ENCODE measurements around the gene TSR3. TPM values are rescaled to one million over a fixed set of nuclear protein-coding genes. Genes with fewer than 3 reads are reported as not detected.

TSR3 gene
- total and polyA plus RNA-seq, 2 of the 13 experiments (the other 11 are each of a cell fraction or from before 2014, with no cell fraction given), result 24.2 to 51.0 TPM

DNA sequence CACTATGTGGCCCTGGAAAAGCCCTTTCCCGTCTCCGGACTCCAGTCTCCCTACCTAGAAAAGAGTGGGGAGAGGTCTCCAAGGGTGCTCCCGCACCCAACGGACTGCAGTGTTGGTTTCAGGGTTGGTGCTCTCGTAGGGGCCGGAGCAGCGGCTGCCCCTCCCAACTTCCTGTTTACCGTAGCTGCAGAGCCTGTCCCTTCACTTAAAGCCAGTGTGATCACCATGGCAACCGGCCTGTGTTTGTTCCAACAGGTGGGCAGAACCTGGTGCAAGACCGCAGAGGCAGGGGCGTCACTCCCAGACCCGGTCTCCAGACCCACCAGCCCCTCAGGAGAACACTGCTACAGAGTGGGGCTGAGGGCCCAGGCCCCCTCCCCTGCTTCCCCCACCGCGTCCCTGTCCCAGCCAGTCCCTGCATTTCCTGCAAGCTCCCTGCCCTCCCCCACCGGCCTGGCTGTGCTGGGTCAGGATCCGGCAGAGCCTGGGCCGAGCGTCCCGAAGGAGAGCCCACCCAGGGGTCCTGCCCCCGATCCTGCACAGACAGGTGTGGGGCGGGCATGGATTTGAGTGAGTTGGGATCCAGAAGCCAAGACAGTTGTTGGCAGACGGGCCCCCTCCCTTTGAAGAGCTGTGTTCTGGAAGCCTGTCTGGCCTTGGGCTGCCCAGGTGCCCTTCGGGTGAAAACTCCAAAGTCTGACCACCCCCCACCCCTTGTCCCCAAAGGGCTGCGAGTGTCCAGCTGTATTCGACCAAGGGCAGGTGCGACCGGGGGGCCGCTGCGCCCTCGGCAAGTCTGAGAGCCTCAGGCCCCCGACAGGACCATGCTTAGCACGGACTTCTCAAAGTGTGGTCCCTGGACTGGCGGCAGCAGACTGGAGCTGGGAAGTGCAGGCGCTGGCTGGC, 19.7 kb downstream of the TSR3 start (continued):
- TF ChIP-seq, protein P1, sequence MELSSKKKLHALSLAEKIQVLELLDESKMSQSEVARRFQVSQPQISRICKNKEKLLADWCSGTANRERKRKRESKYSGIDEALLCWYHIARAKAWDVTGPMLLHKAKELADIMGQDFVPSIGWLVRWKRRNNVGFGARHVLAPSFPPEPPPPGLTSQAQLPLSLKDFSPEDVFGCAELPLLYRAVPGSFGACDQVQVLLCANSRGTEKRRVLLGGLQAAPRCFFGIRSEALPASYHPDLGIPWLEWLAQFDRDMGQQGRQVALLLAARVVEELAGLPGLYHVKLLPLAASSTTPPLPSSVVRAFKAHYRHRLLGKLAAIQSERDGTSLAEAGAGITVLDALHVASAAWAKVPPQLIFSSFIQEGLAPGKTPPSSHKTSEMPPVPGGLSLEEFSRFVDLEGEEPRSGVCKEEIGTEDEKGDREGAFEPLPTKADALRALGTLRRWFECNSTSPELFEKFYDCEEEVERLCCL (CRISPR knock-in tag; IDR thresholded peaks at IDR 0.05; ENCODE audit: borderline replicate concordance), result no peak
- TF ChIP-seq FOXK1 (CRISPR knock-in tag; IDR thresholded peaks at IDR 0.05; ENCODE audit: borderline replicate concordance, low read depth), result peak; percentile 64; the same call in 1 of the 2 replicates
- TF ChIP-seq ZNF589 (CRISPR knock-in tag; conservative IDR thresholded peaks at IDR 0.05), result no peak
- 0 out of 2 replicates have a peak, but pooled peaks have one; percentile 43 for TF ChIP-seq ZNF335 (CRISPR knock-in tag; IDR thresholded peaks at IDR 0.05)
- no peak for TF ChIP-seq ZNF670 (CRISPR knock-in tag; IDR thresholded peaks at IDR 0.05; ENCODE audit: borderline replicate concordance)
- TF ChIP-seq, protein P2, sequence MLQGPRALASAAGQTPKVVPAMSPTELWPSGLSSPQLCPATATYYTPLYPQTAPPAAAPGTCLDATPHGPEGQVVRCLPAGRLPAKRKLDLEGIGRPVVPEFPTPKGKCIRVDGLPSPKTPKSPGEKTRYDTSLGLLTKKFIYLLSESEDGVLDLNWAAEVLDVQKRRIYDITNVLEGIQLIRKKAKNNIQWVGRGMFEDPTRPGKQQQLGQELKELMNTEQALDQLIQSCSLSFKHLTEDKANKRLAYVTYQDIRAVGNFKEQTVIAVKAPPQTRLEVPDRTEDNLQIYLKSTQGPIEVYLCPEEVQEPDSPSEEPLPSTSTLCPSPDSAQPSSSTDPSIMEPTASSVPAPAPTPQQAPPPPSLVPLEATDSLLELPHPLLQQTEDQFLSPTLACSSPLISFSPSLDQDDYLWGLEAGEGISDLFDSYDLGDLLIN (CRISPR knock-in tag; IDR thresholded peaks at IDR 0.05; ENCODE audit: borderline replicate concordance), result no peak
- TF ChIP-seq ZBTB1 (CRISPR knock-in tag; IDR thresholded peaks at IDR 0.05; ENCODE audit: borderline replicate concordance), result no peak
- no peak for TF ChIP-seq ISL2 (CRISPR knock-in tag; IDR thresholded peaks at IDR 0.05)
- TF ChIP-seq, protein P3, sequence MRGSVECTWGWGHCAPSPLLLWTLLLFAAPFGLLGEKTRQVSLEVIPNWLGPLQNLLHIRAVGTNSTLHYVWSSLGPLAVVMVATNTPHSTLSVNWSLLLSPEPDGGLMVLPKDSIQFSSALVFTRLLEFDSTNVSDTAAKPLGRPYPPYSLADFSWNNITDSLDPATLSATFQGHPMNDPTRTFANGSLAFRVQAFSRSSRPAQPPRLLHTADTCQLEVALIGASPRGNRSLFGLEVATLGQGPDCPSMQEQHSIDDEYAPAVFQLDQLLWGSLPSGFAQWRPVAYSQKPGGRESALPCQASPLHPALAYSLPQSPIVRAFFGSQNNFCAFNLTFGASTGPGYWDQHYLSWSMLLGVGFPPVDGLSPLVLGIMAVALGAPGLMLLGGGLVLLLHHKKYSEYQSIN (CRISPR knock-in tag; IDR thresholded peaks at IDR 0.05; ENCODE audit: borderline replicate concordance), result no peak
- no peak for TF ChIP-seq ZNF879 (CRISPR knock-in tag; IDR thresholded peaks at IDR 0.05)
- TF ChIP-seq ZNF709 (CRISPR knock-in tag; IDR thresholded peaks at IDR 0.05), result peak; percentile 52; the same call in 1 of the 2 replicates
- TF ChIP-seq ZNF441 (CRISPR knock-in tag; IDR thresholded peaks at IDR 0.05; ENCODE audit: borderline replicate concordance), result peak; percentile 11; the same call in 1 of the 2 replicates
- TF ChIP-seq ATF7 (IDR thresholded peaks at IDR 0.05), result no peak
- TF ChIP-seq ATF7 (CRISPR knock-in tag; IDR thresholded peaks at IDR 0.05), result no peak
- no peak for TF ChIP-seq ZSCAN12 (CRISPR knock-in tag; IDR thresholded peaks at IDR 0.05)
- TF ChIP-seq HMG20B (CRISPR knock-in tag; conservative IDR thresholded peaks at IDR 0.05), result no peak
- TF ChIP-seq IRX3 (CRISPR knock-in tag; IDR thresholded peaks at IDR 0.05; ENCODE audit: borderline replicate concordance, low read depth), result no peak
- TF ChIP-seq, protein P4, sequence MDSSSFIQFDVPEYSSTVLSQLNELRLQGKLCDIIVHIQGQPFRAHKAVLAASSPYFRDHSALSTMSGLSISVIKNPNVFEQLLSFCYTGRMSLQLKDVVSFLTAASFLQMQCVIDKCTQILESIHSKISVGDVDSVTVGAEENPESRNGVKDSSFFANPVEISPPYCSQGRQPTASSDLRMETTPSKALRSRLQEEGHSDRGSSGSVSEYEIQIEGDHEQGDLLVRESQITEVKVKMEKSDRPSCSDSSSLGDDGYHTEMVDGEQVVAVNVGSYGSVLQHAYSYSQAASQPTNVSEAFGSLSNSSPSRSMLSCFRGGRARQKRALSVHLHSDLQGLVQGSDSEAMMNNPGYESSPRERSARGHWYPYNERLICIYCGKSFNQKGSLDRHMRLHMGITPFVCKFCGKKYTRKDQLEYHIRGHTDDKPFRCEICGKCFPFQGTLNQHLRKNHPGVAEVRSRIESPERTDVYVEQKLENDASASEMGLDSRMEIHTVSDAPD (CRISPR knock-in tag; IDR thresholded peaks at IDR 0.05), result no peak
- no peak; the same call in 1 of the 2 replicates for TF ChIP-seq ERF (CRISPR knock-in tag; IDR thresholded peaks at IDR 0.05)
- no peak for TF ChIP-seq RAD21 (CRISPR knock-in tag; IDR thresholded peaks at IDR 0.05)
- TF ChIP-seq, protein P5, sequence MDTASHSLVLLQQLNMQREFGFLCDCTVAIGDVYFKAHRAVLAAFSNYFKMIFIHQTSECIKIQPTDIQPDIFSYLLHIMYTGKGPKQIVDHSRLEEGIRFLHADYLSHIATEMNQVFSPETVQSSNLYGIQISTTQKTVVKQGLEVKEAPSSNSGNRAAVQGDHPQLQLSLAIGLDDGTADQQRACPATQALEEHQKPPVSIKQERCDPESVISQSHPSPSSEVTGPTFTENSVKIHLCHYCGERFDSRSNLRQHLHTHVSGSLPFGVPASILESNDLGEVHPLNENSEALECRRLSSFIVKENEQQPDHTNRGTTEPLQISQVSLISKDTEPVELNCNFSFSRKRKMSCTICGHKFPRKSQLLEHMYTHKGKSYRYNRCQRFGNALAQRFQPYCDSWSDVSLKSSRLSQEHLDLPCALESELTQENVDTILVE (CRISPR knock-in tag; IDR thresholded peaks at IDR 0.05), result no peak
